HEK293 (cell line): ENCODE measurements around the gene FAM83D.
A peak's percentile ranks its signal among the peaks of the same experiment; 100 is the strongest.

Experiments
- CTCF ChIA-PET: fragments of 350-600 bp; formaldehyde crosslinking; extraction: SDS; loops from one replicate; lab custom pipeline; 2021; ENCODE audit warnings: antibody characterized with exemption; lab: Yijun Ruan, JAX
- POLR2A ChIA-PET: fragments of 300-600 bp; formaldehyde crosslinking; extraction: SDS; loops from one replicate; lab custom pipeline; 2020; ENCODE audit warnings: antibody characterized with exemption, inconsistent platforms; lab: Yijun Ruan, JAX
- H3K27ac ChIP-seq: fragments of 200-500 bp; sonication (Bioruptor generic); 2 replicates; pipeline ENCODE4 v1.5.1; 2014; ENCODE audit warnings: low read depth, low read length, control low read depth, inconsistent platforms; ENCODE audit errors: extremely low read depth
- H3K36me3 ChIP-seq, 2 experiments: fragments of 200-500 bp in 1 of 2; sonication (Bioruptor generic) in 1 of 2; 1 replicate in 1 of 2; 2 replicates in 1 of 2; pipeline ENCODE4 v1.5.1; 2014 to 2017; ENCODE audit warnings: inconsistent platforms in 2 of 2, low read length in 2 of 2; ENCODE audit not compliant: control insufficient read depth in 2 of 2, insufficient read depth in 1 of 2
- H3K4me1 ChIP-seq: fragments of 200-500 bp; sonication (Bioruptor generic); 2 replicates; pipeline ENCODE4 v1.5.1; 2014; ENCODE audit warnings: mild to moderate bottlenecking, low read length, inconsistent platforms; ENCODE audit not compliant: control insufficient read depth, insufficient read depth
- H3K4me3 ChIP-seq: 2 replicates; pipeline ENCODE4 v1.5.1; 2011; ENCODE audit warnings: low read depth, mild to moderate bottlenecking, control low read depth, low read length, moderate library complexity
- H3K9me3 ChIP-seq: fragments of 200-500 bp; sonication (Bioruptor generic); 2 replicates; pipeline ENCODE4 v1.5.1; 2014; ENCODE audit warnings: low read depth, low read length, inconsistent platforms; ENCODE audit not compliant: control insufficient read depth, insufficient read depth
- GLIS1 ChIP-seq: fragments of 450-650 bp; formaldehyde crosslinking; IDR thresholded peaks from 2 replicates; pipeline ENCODE4 v1.5.1; 2016; ENCODE audit warnings: missing biosample characterization, missing genetic modification characterization
- GLIS2 ChIP-seq: fragments of 450-650 bp; formaldehyde crosslinking; IDR thresholded peaks from 2 replicates; pipeline ENCODE4 v1.5.1; 2016; ENCODE audit warnings: missing biosample characterization, missing genetic modification characterization
- KLF9 ChIP-seq: fragments of 450-650 bp; formaldehyde crosslinking; IDR thresholded peaks from 2 replicates; pipeline ENCODE4 v1.5.1; 2016; ENCODE audit warnings: missing biosample characterization, missing genetic modification characterization, low read depth
- PRDM1 ChIP-seq: fragments of 450-650 bp; formaldehyde crosslinking; IDR thresholded peaks from 2 replicates; pipeline ENCODE4; 2016; ENCODE audit warnings: missing biosample characterization, missing genetic modification characterization
- ZBTB11 ChIP-seq: fragments of 450-650 bp; formaldehyde crosslinking; conservative IDR thresholded peaks from 2 replicates; pipeline ENCODE4 v1.5.1; 2016; ENCODE audit warnings: low read depth, missing biosample characterization, missing genetic modification characterization
- ZNF121 ChIP-seq: fragments of 450-650 bp; formaldehyde crosslinking; IDR thresholded peaks from 2 replicates; pipeline ENCODE4 v1.5.1; 2016; ENCODE audit warnings: missing biosample characterization, missing genetic modification characterization
- ZNF19 ChIP-seq: fragments of 450-650 bp; formaldehyde crosslinking; IDR thresholded peaks from 2 replicates; pipeline ENCODE4; 2016; ENCODE audit warnings: missing biosample characterization, missing genetic modification characterization, low read depth
- ZNF248 ChIP-seq: fragments of 450-650 bp; formaldehyde crosslinking; IDR thresholded peaks from 2 replicates; pipeline ENCODE4 v1.5.1; 2017; ENCODE audit warnings: missing biosample characterization, missing genetic modification characterization
- ZNF692 ChIP-seq: fragments of 450-650 bp; formaldehyde crosslinking; IDR thresholded peaks from 2 replicates; pipeline ENCODE4 v1.5.1; 2016; ENCODE audit warnings: missing biosample characterization, missing genetic modification characterization
- ZNF837 ChIP-seq: fragments of 450-650 bp; formaldehyde crosslinking; IDR thresholded peaks from 2 replicates; pipeline ENCODE4 v1.5.1; 2016; ENCODE audit warnings: missing biosample characterization, missing genetic modification characterization
- TF ChIP-seq, protein P1 (sequence below): fragments of 450-650 bp; formaldehyde crosslinking; IDR thresholded peaks from 2 replicates; pipeline ENCODE4 v1.5.1; 2016; ENCODE audit warnings: missing biosample characterization, missing genetic modification characterization

The FAM83D gene

DNA sequence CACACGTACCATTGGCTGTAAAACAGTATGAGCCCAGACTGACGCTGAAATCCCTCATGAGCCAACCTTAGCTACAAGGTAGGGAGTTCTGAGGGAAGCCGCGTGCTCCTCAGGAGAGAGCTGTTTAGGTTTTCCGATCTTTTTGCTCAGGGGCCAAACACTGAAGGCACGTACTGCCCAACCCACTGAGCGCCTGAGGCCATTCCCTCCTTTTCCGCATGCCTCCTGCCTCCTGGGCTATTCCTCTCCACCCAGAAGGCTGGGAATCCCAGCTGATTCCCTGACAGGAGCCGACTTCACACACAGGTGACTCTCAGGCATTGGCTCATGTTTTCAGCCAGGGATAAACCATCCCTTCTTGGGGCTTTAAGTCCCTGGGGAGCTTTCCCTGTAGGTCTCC lies 5.4 kb upstream of the FAM83D start (continued):
- no peak for TF ChIP-seq ZNF19 (tag by site-specific recombination)
- TF ChIP-seq, all 188 proteins: peak for 0

GRCh38 chr20:38924718-38925117 lies 1.5 kb upstream of the FAM83D start:
- peaks cover 0 to 11% of the 10 kb centered on the region in 2 experiments; a peak in 2 of 3 replicates for H3K36me3 ChIP-seq
- ChIA-PET CTCF (interaction anchor here (0.7 to 8.6 kb wide), 6 partner anchors 55 to 288 kb away, joined by 3 to 75 read pairs (median 3); no protein-coding TSS in a partner anchor), POLR2A (no interaction called here)

GRCh38 chr20:38926934-38927616 lies 858 bp downstream of the FAM83D start:
- peaks cover 4% of the 10 kb centered on the region; the same call in 1 of the 2 replicates for H3K4me1 ChIP-seq
- ChIA-PET POLR2A (interaction anchor here (0.7 to 3.8 kb wide), 5 partner anchors 20 to 143 kb away, joined by 3 to 37 read pairs (median 10); partner anchors contain the start of gene DHX35), CTCF (interaction anchor here (0.7 to 8.6 kb wide), 9 partner anchors 9 to 1217 kb away, joined by 3 to 75 read pairs (median 5); partner anchors contain the start of gene DHX35)
- peak overlapping the region; percentile 66; the same call in 1 of the 2 replicates for H3K27ac ChIP-seq
- no peaks in the 10 kb centered on the region for H3K9me3 ChIP-seq
- TF ChIP-seq GLIS2 (tag by site-specific recombination) (peak; percentile 50), PRDM1 (tag by site-specific recombination) (peak; percentile 58), KLF9 (tag by site-specific recombination) (no peak), ZNF837 (no peak), ZBTB11 (0 out of 2 replicates have a peak, but pooled peaks have one; percentile 15), GLIS1 (0 out of 2 replicates have a peak, but pooled peaks have one; percentile 9), ZNF692 (no peak)
- TF ChIP-seq, protein P1, sequence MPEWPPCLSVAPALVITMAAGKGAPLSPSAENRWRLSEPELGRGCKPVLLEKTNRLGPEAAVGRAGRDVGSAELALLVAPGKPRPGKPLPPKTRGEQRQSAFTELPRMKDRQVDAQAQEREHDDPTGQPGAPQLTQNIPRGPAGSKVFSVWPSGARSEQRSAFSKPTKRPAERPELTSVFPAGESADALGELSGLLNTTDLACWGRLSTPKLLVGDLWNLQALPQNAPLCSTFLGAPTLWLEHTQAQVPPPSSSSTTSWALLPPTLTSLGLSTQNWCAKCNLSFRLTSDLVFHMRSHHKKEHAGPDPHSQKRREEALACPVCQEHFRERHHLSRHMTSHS (tag by site-specific recombination) = no peak
- H3K36me3 ChIP-seq = peaks cover 0 to 28% of the 10 kb centered on the region in 2 experiments; a peak in 2 of 3 replicates
- peak overlapping the region; percentile 86 for H3K4me3 ChIP-seq

More at GRCh38 chr20:38924718-38925117, 1.5 kb upstream of the FAM83D start:
- no peak overlapping the region for H3K27ac ChIP-seq
- TF ChIP-seq ZNF121 (tag by site-specific recombination) (peak; percentile 28; the same call in 1 of the 2 replicates), ZNF248 (tag by site-specific recombination) (no peak)
- peaks cover 4% of the 10 kb centered on the region; the same call in 1 of the 2 replicates for H3K4me1 ChIP-seq
- H3K9me3 ChIP-seq = no peaks in the 10 kb centered on the region
- no peak overlapping the region for H3K4me3 ChIP-seq
